PC-9 (cell line): ENCODE data around the gene LRRC3C.

Source experiments
- EZH2 ChIP-seq: fragments of 200-600 bp; sonication (generic); IDR thresholded peaks from 2 replicates; pipeline ENCODE4 v1.8.0; 2017; ENCODE audit warnings: antibody characterized with exemption, low read depth
- TF ChIP-seq, protein P1 (sequence below): fragments of 200-600 bp; sonication (generic); conservative IDR thresholded peaks from 2 replicates; pipeline ENCODE4 v1.6.1; 2017; ENCODE audit warnings: mixed run types, antibody characterized with exemption, mild to moderate bottlenecking, moderate library complexity

DNA sequence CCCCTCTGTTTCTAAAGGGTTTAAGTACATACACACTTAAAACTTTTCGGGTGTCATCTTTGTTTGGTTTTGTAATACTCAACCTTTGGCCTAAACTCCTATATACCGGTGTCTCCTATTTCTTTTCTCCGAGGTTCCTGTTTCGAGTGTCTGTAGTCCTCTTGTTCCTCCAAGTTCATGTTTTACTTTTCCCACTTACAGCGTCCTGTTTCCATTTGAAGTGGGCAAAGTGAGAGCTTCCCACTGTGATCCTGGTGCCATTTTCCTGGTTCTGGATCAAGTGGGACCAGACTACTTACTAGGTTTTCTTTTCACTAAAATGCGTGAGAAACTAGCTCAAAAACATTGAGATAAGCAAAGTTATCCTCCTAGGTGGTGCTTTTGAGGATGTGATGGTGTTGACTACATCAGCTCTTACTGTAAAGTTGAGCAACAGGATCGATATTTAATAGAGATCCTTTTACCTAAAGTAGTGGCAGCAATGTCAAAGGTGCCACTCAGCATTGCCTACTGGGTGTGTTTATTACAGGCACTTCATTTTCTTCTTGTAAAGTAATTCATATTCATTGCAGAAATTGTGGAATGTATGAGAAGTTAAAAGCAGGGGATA is 54.3 kb downstream of the LRRC3C start:
- TF ChIP-seq, protein P1, sequence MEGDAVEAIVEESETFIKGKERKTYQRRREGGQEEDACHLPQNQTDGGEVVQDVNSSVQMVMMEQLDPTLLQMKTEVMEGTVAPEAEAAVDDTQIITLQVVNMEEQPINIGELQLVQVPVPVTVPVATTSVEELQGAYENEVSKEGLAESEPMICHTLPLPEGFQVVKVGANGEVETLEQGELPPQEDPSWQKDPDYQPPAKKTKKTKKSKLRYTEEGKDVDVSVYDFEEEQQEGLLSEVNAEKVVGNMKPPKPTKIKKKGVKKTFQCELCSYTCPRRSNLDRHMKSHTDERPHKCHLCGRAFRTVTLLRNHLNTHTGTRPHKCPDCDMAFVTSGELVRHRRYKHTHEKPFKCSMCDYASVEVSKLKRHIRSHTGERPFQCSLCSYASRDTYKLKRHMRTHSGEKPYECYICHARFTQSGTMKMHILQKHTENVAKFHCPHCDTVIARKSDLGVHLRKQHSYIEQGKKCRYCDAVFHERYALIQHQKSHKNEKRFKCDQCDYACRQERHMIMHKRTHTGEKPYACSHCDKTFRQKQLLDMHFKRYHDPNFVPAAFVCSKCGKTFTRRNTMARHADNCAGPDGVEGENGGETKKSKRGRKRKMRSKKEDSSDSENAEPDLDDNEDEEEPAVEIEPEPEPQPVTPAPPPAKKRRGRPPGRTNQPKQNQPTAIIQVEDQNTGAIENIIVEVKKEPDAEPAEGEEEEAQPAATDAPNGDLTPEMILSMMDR: no peak
- TF ChIP-seq EZH2: no peak
